LHCN-M2 (cell line): ENCODE data around the gene CNOT3. TPM values are rescaled to one million over a fixed set of nuclear protein-coding genes. Genes with fewer than 3 reads are reported as not detected.
"Not testable (repeated sequence)": the region's sequence is repeated elsewhere in the genome, so short reads cannot be mapped to it uniquely, and the experiment has no call there.

Source experiments
- DNase-seq: peaks from one replicate; pipeline ENCODE4 v3.0.0-alpha.2; 2012; ENCODE audit warnings: low read depth
- total RNA-seq: library from RNA; depleted of rRNA; stranded (reverse); fragments of >200 nt; gene quantifications from 2 replicates; pipeline ENCODE4 v1.2.3, GENCODE V29; 2014; rRNA removed

The CNOT3 gene
- total RNA-seq, 1 experiment from 2014 or later, result 18.4 TPM

GRCh38 chr19:54191011-54191810 is 53.6 kb downstream of the CNOT3 start, which contains the start of gene TSEN34:
TSS of gene TSEN34 (plus strand) at chr19:54191308. CDS start at chr19:54191365, 57 bp downstream.
- DNase-seq, result peak; percentile 81

GRCh38 chr19:54191811-54192453 is 54.4 kb downstream of the CNOT3 start:
- peak; percentile 16 for DNase-seq

- no peak for DNase-seq
These were observed 55.4 kb downstream of the CNOT3 start for GRCh38 chr19:54193011-54193410.

DNA sequence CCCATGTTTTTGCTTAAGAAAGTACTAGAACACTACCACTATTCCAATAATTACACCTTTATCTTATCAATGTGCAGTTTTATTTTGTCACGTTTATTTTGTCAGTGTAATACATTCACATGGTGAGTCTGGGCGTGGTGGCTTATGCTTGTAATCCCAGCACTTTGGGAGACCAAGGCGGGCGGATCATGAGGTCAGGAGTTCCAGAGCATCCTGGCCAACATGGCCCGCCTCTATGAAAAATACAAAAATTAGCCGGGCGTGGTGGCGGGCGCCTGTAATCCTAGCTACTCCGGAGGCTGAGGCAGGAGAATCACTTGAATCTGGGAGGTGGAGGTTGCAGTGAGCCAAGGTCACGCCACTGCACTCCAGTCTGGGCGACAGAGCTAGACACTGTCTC is 56.9 kb downstream of the CNOT3 start:
- DNase-seq, result not testable (repeated sequence)

GRCh38 chr19:54196536-54196935 is 59.0 kb downstream of the CNOT3 start:
- no peak for DNase-seq

DNA sequence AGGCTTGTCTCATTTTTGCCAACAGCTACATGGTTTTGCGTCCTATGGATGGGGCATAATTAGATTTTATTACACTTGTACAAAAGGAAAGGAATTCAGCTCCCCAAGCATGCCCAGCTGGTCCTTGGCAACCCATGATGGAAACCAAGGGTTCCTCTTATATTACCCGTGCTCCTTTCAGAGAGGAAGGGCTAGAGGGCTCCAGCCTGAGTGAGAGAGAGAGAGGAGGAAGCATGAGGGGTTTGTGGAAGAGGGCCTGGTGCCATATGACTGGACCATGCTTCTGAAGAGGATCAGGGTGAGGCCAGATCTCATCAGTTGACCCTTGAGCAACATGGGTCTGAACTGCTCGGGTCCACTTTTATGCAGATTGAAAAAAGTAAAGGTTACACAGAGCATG is 59.6 kb downstream of the CNOT3 start:
- DNase-seq, result no peak

GRCh38 chr19:54199401-54199800 is 61.8 kb downstream of the CNOT3 start:
- no peak for DNase-seq

DNA sequence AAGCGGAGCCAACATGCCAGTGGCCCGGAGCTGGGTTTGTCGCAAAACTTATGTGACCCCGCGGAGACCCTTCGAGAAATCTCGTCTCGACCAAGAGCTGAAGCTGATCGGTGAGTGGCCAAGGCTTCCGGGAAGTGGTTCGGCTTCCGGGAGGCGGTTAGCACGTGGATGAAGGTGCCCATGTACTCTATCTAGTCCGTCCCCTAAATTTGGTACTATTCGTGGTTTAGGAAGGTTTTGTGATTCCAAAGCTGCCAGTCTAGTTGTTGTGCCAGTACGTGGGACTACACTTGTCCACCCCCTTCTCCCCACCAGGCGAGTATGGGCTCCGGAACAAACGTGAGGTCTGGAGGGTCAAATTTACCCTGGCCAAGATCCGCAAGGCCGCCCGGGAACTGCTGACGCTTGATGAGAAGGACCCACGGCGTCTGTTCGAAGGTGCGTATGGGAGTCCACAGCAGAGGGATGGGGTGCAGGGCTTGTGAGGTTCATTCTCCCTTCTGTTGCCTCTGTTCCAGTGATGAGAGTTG is 63.7 kb downstream of the CNOT3 start:
- no peak for DNase-seq

DNA sequence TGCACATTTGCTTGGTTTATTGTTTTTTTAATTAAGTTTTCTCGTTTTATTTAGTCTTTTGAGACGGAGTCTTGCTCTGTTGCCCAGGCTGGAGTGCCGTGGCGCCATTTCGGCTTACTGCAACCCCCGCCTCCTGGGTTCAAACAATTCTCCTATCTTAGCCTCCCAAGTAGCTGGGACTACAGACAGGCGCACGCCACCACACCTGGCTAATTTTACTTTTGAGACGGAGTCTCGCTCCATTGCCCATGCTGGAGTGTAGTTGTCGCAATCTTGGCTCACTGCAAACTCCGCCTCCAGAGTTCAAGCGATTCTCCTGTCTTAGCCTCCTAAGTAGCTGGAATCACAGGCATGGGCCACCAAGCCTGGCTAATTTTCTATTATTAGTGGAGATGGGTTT is 64.4 kb downstream of the CNOT3 start:
- DNase-seq, result no peak

GRCh38 chr19:54203151-54203611 is 65.6 kb downstream of the CNOT3 start:
- no peak for DNase-seq

DNA sequence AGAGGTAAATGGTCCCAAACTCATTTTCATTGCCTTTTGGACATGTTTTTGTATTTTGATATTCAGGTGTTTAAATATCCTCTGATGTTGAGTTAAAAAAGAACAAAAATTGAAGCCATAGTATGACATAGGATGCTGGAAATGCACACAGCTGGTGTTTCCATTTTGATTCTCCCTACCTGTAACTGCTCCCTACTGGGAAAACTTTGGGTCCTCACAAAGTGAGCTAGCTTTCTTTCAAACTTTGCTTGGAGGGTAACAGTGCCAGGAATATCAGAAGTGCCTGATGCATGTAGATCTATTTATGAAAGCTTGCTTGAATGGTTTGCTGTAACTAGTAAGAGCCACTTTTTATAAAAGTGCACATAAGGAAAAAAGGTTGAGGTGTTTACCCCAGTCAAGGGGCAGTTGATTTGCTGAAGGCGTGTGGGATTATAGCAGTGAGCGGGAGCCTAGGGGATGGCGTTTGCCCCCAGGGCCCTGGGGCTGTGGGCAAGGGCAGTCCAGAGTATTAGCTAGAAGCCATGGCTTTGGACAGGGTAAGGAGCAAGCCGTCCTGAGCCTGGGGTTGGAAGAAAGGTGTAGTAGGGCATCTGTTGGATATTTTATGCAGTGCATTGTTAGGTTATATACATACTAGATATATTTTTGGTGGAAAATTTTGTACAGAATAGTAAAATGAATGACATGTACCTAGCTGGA is 67.4 kb downstream of the CNOT3 start:
- no peak for DNase-seq

Other genes starting within 250 kb of the CNOT3 start
- gene CACNG7, start 228.5 kb upstream of the CNOT3 start, total RNA-seq, result 0.13 and 0.23 TPM in 2 replicates
- gene CACNG8, start 174.8 kb upstream of the CNOT3 start, total RNA-seq, result under 0.01 and 0.06 TPM in 2 replicates
- gene CACNG6, start 146.1 kb upstream of the CNOT3 start, total RNA-seq, result 0.17 TPM in 1 of 2 replicates, not detected in the other
- gene VSTM1, start 73.9 kb upstream of the CNOT3 start, total RNA-seq, result not detected in 2 replicates
- gene TARM1, start 56.4 kb upstream of the CNOT3 start, total RNA-seq, result not detected in 2 replicates
- gene OSCAR, start 37.0 kb upstream of the CNOT3 start, total RNA-seq, result 0.23 and 1.5 TPM in 2 replicates
- 29.4 and 85.0 TPM in 2 replicates for gene NDUFA3, start 34.9 kb upstream of the CNOT3 start, total RNA-seq
- 14.2 and 15.2 TPM in 2 replicates for gene TFPT, start 22.1 kb upstream of the CNOT3 start, total RNA-seq
- 84.4 and 84.8 TPM in 2 replicates for gene PRPF31, start 22.0 kb upstream of the CNOT3 start, total RNA-seq
- gene LENG1, start 22.0 kb downstream of the CNOT3 start, total RNA-seq, result 5.2 and 9.2 TPM in 2 replicates
- 0.40 and 0.51 TPM in 2 replicates for gene TMC4, start 35.4 kb downstream of the CNOT3 start, total RNA-seq
- gene MBOAT7, start 51.8 kb downstream of the CNOT3 start, total RNA-seq, result 123 and 192 TPM in 2 replicates
- gene TSEN34, start 53.5 kb downstream of the CNOT3 start, total RNA-seq, result 162 and 168 TPM in 2 replicates
- gene RPS9, start 63.1 kb downstream of the CNOT3 start, total RNA-seq, result 1,535 and 1,605 TPM in 2 replicates
- not detected in 2 replicates for gene LILRB3, start 85.2 kb downstream of the CNOT3 start, total RNA-seq
- gene LILRA6, start 105.0 kb downstream of the CNOT3 start, total RNA-seq, result not detected in 2 replicates
- gene LILRB5, start 119.5 kb downstream of the CNOT3 start, total RNA-seq, result not detected in 2 replicates
- not detected in 2 replicates for gene LILRB2, start 143.3 kb downstream of the CNOT3 start, total RNA-seq
- not detected in 2 replicates for gene LILRA5, start 175.4 kb downstream of the CNOT3 start, total RNA-seq
- gene LILRA4, start 201.4 kb downstream of the CNOT3 start, total RNA-seq, result not detected in 2 replicates
- gene LAIR1, start 227.2 kb downstream of the CNOT3 start, total RNA-seq, result not detected in 2 replicates